SK-N-MC (cell line): ENCODE measurements around the gene SVBP.

ENCODE experiments used
- EZH2 ChIP-seq: fragments of 200-600 bp; sonication (generic); IDR thresholded peaks from one replicate; pipeline ENCODE4 v1.6.1; 2017; ENCODE audit warnings: antibody characterized with exemption
- POLR2AphosphoS5 ChIP-seq: IDR thresholded peaks from 2 replicates; pipeline ENCODE4 v1.6.1; 2012; ENCODE audit warnings: mild to moderate bottlenecking, low read depth, low read length, borderline replicate concordance

- TF ChIP-seq EZH2 (no peak), POLR2AphosphoS5 (no peak)
Measured at GRCh38 chr1:42847111-42847595, 30.0 kb upstream of the SVBP start.
